GM23338 (cell line): ENCODE data around the gene TREM1. TPM values are rescaled to one million over a fixed set of nuclear protein-coding genes. Genes with fewer than 3 reads are reported as not detected.

ENCODE experiments used
- ATAC-seq: fragments of 200-7000 bp; cut with Tn5 transposase; 3 replicates; pipeline ENCODE4 v1.9.1; 2020
- DNase-seq: peaks from one replicate; pipeline ENCODE4 v3.0.0-alpha.2; 2015; ENCODE audit warnings: low spot score
- H2AFZ ChIP-seq: fragments of 200-600 bp; sonication (generic); 2 replicates; pipeline ENCODE4 v1.8.0; 2016; ENCODE audit warnings: antibody characterized with exemption, mild to moderate bottlenecking, moderate library complexity
- H3F3A ChIP-seq: fragments of 200-600 bp; sonication (generic); replicated peaks from 2 replicates; pipeline ENCODE4 v1.8.0; 2017; ENCODE audit warnings: antibody characterized with exemption, mixed run types, low read depth
- H3K27ac ChIP-seq: fragments of 200-600 bp; sonication (generic); 2 replicates; pipeline ENCODE4 v1.6.1; 2016; ENCODE audit warnings: low read depth
- H3K27me3 ChIP-seq: fragments of 200-600 bp; sonication (generic); 2 replicates; pipeline ENCODE4 v1.8.0; 2016; ENCODE audit warnings: mild to moderate bottlenecking, mixed run types, moderate library complexity; ENCODE audit not compliant: insufficient read depth
- H3K36me3 ChIP-seq: fragments of 200-600 bp; sonication (generic); 2 replicates; pipeline ENCODE4 v1.8.0; 2016; ENCODE audit warnings: mild to moderate bottlenecking; ENCODE audit not compliant: insufficient read depth
- H3K4me1 ChIP-seq: fragments of 200-600 bp; sonication (generic); 2 replicates; pipeline ENCODE4 v1.8.0; 2016; ENCODE audit warnings: mild to moderate bottlenecking, moderate library complexity; ENCODE audit not compliant: insufficient read depth
- H3K4me2 ChIP-seq: fragments of 200-600 bp; sonication (generic); 2 replicates; pipeline ENCODE4 v1.7.1; 2017; ENCODE audit warnings: mixed run types
- H3K4me3 ChIP-seq: fragments of 200-600 bp; sonication (generic); 2 replicates; pipeline ENCODE4 v1.6.1; 2016; ENCODE audit warnings: mixed run types
- H3K79me2 ChIP-seq: fragments of 200-600 bp; sonication (generic); replicated peaks from 2 replicates; pipeline ENCODE4 v1.8.0; 2017; ENCODE audit warnings: mild to moderate bottlenecking; ENCODE audit not compliant: insufficient read depth
- H3K9me2 ChIP-seq: fragments of 200-600 bp; sonication (generic); 2 replicates; pipeline ENCODE4 v1.8.0; 2017; ENCODE audit not compliant: insufficient read depth
- H4K20me1 ChIP-seq: fragments of 200-600 bp; sonication (generic); replicated peaks from 2 replicates; pipeline ENCODE4 v1.8.0; 2017; ENCODE audit warnings: mild to moderate bottlenecking; ENCODE audit not compliant: insufficient read depth
- H3K27ac Mint-ChIP-seq: 2 replicates; pipeline ENCODE4 v1.8.0; 2020; ENCODE audit warnings: inconsistent platforms, mild to moderate bottlenecking, moderate library complexity, mixed read lengths
- H3K27me3 Mint-ChIP-seq: 3 replicates; pipeline ENCODE4 v1.8.0; 2022; ENCODE audit warnings: low read depth, mild to moderate bottlenecking, moderate library complexity, mixed read lengths, inconsistent platforms; ENCODE audit not compliant: insufficient read depth, poor library complexity
- H3K36me3 Mint-ChIP-seq: 3 replicates; pipeline ENCODE4 v1.8.0; 2021; ENCODE audit warnings: low read depth, mild to moderate bottlenecking, inconsistent platforms, moderate library complexity, mixed read lengths
- H3K4me1 Mint-ChIP-seq: 3 replicates; pipeline ENCODE4 v1.8.0; 2020; ENCODE audit warnings: mild to moderate bottlenecking, inconsistent platforms, mixed read lengths
- H3K4me3 Mint-ChIP-seq: 3 replicates; pipeline ENCODE4 v1.8.0; 2021; ENCODE audit warnings: moderate library complexity, mild to moderate bottlenecking, inconsistent platforms, mixed read lengths
- H3K9me3 Mint-ChIP-seq: 3 replicates; pipeline ENCODE4 v1.8.0; 2020; ENCODE audit warnings: moderate library complexity, mild to moderate bottlenecking, inconsistent platforms, mixed read lengths
- CREB1 ChIP-seq: fragments of 250-450 bp; sonication (Bioruptor Pico); IDR thresholded peaks from 2 replicates; pipeline ENCODE4 v1.5.0; 2020; ENCODE audit warnings: low read depth, mild to moderate bottlenecking, moderate library complexity
- CTCF ChIP-seq, 2 experiments: fragments of 200-600 bp in 1 of 2; sonication (generic) in 1 of 2; conservative IDR thresholded peaks; 2 replicates each; pipeline versions ENCODE4 v1.5.1 to v1.6.1; 2016 to 2017; ENCODE audit warnings: antibody characterized with exemption in 2 of 2, low read depth in 2 of 2, mild to moderate bottlenecking in 2 of 2, moderate library complexity in 1 of 2
- EZH2 ChIP-seq: fragments of 200-600 bp; sonication (generic); IDR thresholded peaks from one replicate; pipeline ENCODE4 v1.8.0; 2017; ENCODE audit warnings: antibody characterized with exemption, mild to moderate bottlenecking, low read depth; ENCODE audit not compliant: unreplicated experiment
- EZH2phosphoT487 ChIP-seq: fragments of 200-600 bp; sonication (generic); IDR thresholded peaks from one replicate; pipeline ENCODE4 v1.8.1; 2018; ENCODE audit warnings: antibody characterized with exemption; ENCODE audit not compliant: unreplicated experiment
- JUNB ChIP-seq: IDR thresholded peaks from one replicate; pipeline ENCODE4 v1.6.1; 2016; ENCODE audit warnings: antibody characterized with exemption; ENCODE audit not compliant: unreplicated experiment
- NANOG ChIP-seq: IDR thresholded peaks from 2 replicates; pipeline ENCODE4 v1.6.1; 2016; ENCODE audit warnings: antibody characterized with exemption, borderline replicate concordance
- POLR2AphosphoS5 ChIP-seq: IDR thresholded peaks from 2 replicates; pipeline ENCODE4 v1.6.1; 2016; ENCODE audit warnings: antibody characterized with exemption, low read depth
- STAT1 ChIP-seq: IDR thresholded peaks from one replicate; pipeline ENCODE4 v1.6.1; 2016; ENCODE audit warnings: antibody characterized with exemption; ENCODE audit not compliant: unreplicated experiment
- ZNF114 ChIP-seq: fragments of 250-450 bp; sonication (Bioruptor Pico); IDR thresholded peaks from 2 replicates; pipeline ENCODE4 v1.5.0; 2020; ENCODE audit warnings: mild to moderate bottlenecking, moderate library complexity
- ZNF331 ChIP-seq: fragments of 250-450 bp; sonication (Bioruptor Pico); IDR thresholded peaks from 2 replicates; pipeline ENCODE4 v1.5.0; 2020; ENCODE audit warnings: low read depth, mild to moderate bottlenecking, moderate library complexity
- polyA plus RNA-seq: library from polyadenylated mRNA; unstranded; fragments of >200 nt; fragmentation: Nextera tagmentation; extraction: Ambion mirVana; gene quantifications from 2 replicates; pipeline ENCODE4 v1.2.1, GENCODE V29; 2016
- total RNA-seq: library from RNA; depleted of rRNA; stranded (reverse); fragments of >200 nt; shearing (Covaris generic); gene quantifications from 2 replicates; pipeline ENCODE4 v1.2.3, GENCODE V29; 2014
- TF ChIP-seq, protein P1 (sequence below): IDR thresholded peaks from one replicate; pipeline ENCODE4 v1.6.1; 2018; ENCODE audit warnings: antibody characterized with exemption; ENCODE audit not compliant: unreplicated experiment
- TF ChIP-seq, protein P2 (sequence below): fragments of 250-450 bp; sonication (Bioruptor Pico); IDR thresholded peaks from 2 replicates; pipeline ENCODE4 v1.5.0; 2020; ENCODE audit warnings: mild to moderate bottlenecking, moderate library complexity
- TF ChIP-seq, protein P3 (sequence below): IDR thresholded peaks from 2 replicates; pipeline ENCODE4 v1.6.1; 2016; ENCODE audit warnings: antibody characterized with exemption

Gene TREM1
- total and polyA plus RNA-seq, 2 experiments from 2014 or later = not detected

DNA sequence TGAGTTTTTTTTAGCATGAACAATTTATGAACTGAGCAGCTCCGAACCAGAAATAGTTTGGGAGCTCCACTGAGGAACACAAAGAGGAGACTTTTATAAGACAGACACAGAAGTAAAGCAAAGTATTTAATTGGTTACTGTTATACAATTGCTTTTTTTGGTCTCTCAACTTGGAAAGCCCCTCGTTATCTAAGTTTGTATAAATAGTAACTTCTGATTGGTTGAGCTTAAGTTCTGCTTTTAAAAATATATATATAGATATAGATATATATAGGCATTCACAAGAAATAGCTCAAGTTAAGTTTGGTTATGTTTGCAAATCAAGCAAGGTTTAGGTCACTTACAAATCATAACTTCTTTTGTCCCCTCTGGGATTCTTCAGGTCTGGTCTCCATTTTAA, 28.7 kb upstream of the TREM1 start:
- Histone ChIP-seq H3F3A (no peaks in the 10 kb centered on the region), H4K20me1 (no peaks in the 10 kb centered on the region), H2AFZ (no peak overlapping the region), H3K36me3 (no peaks in the 10 kb centered on the region), H3K4me3 (no peak overlapping the region), H3K27ac (no peak overlapping the region), H3K9me2 (no peaks in the 10 kb centered on the region), H3K4me2 (no peak overlapping the region), H3K4me1 (peaks cover 5% of the 10 kb centered on the region; the same call in 1 of the 2 replicates), H3K27me3 (no peaks in the 10 kb centered on the region; the same call in none of the 2 replicates), H3K79me2 (no peaks in the 10 kb centered on the region)
- peaks cover 2% of the 10 kb centered on the region for H3K27me3 Mint-ChIP-seq
- no peak for DNase-seq
- no peak for ATAC-seq
- H3K4me3 Mint-ChIP-seq = no peak overlapping the region
- peaks cover 8% of the 10 kb centered on the region for H3K4me1 Mint-ChIP-seq
- no peaks in the 10 kb centered on the region for H3K36me3 Mint-ChIP-seq
- no peaks in the 10 kb centered on the region for H3K9me3 Mint-ChIP-seq
- H3K27ac Mint-ChIP-seq = no peak overlapping the region
- TF ChIP-seq, protein P1, sequence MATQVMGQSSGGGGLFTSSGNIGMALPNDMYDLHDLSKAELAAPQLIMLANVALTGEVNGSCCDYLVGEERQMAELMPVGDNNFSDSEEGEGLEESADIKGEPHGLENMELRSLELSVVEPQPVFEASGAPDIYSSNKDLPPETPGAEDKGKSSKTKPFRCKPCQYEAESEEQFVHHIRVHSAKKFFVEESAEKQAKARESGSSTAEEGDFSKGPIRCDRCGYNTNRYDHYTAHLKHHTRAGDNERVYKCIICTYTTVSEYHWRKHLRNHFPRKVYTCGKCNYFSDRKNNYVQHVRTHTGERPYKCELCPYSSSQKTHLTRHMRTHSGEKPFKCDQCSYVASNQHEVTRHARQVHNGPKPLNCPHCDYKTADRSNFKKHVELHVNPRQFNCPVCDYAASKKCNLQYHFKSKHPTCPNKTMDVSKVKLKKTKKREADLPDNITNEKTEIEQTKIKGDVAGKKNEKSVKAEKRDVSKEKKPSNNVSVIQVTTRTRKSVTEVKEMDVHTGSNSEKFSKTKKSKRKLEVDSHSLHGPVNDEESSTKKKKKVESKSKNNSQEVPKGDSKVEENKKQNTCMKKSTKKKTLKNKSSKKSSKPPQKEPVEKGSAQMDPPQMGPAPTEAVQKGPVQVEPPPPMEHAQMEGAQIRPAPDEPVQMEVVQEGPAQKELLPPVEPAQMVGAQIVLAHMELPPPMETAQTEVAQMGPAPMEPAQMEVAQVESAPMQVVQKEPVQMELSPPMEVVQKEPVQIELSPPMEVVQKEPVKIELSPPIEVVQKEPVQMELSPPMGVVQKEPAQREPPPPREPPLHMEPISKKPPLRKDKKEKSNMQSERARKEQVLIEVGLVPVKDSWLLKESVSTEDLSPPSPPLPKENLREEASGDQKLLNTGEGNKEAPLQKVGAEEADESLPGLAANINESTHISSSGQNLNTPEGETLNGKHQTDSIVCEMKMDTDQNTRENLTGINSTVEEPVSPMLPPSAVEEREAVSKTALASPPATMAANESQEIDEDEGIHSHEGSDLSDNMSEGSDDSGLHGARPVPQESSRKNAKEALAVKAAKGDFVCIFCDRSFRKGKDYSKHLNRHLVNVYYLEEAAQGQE = no peak
- TF ChIP-seq, protein P2, sequence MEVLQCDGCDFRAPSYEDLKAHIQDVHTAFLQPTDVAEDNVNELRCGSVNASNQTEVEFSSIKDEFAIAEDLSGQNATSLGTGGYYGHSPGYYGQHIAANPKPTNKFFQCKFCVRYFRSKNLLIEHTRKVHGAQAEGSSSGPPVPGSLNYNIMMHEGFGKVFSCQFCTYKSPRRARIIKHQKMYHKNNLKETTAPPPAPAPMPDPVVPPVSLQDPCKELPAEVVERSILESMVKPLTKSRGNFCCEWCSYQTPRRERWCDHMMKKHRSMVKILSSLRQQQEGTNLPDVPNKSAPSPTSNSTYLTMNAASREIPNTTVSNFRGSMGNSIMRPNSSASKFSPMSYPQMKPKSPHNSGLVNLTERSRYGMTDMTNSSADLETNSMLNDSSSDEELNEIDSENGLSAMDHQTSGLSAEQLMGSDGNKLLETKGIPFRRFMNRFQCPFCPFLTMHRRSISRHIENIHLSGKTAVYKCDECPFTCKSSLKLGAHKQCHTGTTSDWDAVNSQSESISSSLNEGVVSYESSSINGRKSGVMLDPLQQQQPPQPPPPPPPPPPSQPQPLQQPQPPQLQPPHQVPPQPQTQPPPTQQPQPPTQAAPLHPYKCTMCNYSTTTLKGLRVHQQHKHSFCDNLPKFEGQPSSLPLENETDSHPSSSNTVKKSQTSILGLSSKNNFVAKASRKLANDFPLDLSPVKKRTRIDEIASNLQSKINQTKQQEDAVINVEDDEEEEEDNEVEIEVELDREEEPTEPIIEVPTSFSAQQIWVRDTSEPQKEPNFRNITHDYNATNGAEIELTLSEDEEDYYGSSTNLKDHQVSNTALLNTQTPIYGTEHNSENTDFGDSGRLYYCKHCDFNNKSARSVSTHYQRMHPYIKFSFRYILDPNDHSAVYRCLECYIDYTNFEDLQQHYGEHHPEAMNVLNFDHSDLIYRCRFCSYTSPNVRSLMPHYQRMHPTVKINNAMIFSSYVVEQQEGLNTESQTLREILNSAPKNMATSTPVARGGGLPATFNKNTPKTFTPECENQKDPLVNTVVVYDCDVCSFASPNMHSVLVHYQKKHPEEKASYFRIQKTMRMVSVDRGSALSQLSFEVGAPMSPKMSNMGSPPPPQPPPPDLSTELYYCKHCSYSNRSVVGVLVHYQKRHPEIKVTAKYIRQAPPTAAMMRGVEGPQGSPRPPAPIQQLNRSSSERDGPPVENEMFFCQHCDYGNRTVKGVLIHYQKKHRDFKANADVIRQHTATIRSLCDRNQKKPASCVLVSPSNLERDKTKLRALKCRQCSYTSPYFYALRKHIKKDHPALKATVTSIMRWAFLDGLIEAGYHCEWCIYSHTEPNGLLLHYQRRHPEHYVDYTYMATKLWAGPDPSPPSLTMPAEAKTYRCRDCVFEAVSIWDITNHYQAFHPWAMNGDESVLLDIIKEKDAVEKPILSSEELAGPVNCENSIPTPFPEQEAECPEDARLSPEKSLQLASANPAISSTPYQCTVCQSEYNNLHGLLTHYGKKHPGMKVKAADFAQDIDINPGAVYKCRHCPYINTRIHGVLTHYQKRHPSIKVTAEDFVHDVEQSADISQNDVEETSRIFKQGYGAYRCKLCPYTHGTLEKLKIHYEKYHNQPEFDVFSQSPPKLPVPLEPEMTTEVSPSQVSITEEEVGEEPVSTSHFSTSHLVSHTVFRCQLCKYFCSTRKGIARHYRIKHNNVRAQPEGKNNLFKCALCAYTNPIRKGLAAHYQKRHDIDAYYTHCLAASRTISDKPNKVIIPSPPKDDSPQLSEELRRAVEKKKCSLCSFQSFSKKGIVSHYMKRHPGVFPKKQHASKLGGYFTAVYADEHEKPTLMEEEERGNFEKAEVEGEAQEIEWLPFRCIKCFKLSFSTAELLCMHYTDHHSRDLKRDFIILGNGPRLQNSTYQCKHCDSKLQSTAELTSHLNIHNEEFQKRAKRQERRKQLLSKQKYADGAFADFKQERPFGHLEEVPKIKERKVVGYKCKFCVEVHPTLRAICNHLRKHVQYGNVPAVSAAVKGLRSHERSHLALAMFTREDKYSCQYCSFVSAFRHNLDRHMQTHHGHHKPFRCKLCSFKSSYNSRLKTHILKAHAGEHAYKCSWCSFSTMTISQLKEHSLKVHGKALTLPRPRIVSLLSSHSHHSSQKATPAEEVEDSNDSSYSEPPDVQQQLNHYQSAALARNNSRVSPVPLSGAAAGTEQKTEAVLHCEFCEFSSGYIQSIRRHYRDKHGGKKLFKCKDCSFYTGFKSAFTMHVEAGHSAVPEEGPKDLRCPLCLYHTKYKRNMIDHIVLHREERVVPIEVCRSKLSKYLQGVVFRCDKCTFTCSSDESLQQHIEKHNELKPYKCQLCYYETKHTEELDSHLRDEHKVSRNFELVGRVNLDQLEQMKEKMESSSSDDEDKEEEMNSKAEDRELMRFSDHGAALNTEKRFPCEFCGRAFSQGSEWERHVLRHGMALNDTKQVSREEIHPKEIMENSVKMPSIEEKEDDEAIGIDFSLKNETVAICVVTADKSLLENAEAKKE (CRISPR knock-in tag) = no peak
- TF ChIP-seq EZH2 = no peak
- TF ChIP-seq ZNF331 (CRISPR knock-in tag) = no peak
- no peak for TF ChIP-seq ZNF114 (CRISPR knock-in tag)
- TF ChIP-seq NANOG = no peak
- TF ChIP-seq JUNB = no peak
- no peak for TF ChIP-seq EZH2phosphoT487
- TF ChIP-seq STAT1 = no peak
- no peak for TF ChIP-seq CTCF (conservative IDR thresholded peaks at IDR 0.05; ENCODE audit: low read depth in 2 of 2)
- TF ChIP-seq POLR2AphosphoS5 = no peak
- TF ChIP-seq CREB1 (CRISPR knock-in tag) = no peak
- TF ChIP-seq, protein P3, sequence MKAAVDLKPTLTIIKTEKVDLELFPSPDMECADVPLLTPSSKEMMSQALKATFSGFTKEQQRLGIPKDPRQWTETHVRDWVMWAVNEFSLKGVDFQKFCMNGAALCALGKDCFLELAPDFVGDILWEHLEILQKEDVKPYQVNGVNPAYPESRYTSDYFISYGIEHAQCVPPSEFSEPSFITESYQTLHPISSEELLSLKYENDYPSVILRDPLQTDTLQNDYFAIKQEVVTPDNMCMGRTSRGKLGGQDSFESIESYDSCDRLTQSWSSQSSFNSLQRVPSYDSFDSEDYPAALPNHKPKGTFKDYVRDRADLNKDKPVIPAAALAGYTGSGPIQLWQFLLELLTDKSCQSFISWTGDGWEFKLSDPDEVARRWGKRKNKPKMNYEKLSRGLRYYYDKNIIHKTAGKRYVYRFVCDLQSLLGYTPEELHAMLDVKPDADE = no peak
